ENCODE results near the gene NPAS3.

NPAS3 gene

GRCh38 chr14:33612197-33612505 is 673.5 kb downstream of the NPAS3 start:
- no peak for FAIRE-seq
- DNase-seq (ENCODE audit: insufficient read length, low spot score), result no peak
- TF ChIP-seq TAF1 (IDR thresholded peaks at IDR 0.05; ENCODE audit: low read depth, low read length) (no peak), POLR2AphosphoS5 (IDR thresholded peaks at IDR 0.05; ENCODE audit: low read depth, low read length) (no peak), POU2F2 (IDR thresholded peaks at IDR 0.05; ENCODE audit: low read depth, low read length) (no peak), SPI1 (IDR thresholded peaks at IDR 0.05; ENCODE audit: low read depth, low read length) (no peak), PAX5 (IDR thresholded peaks at IDR 0.05; ENCODE audit: insufficient read depth, low read length, severe bottlenecking) (no peak), POLR2A (IDR thresholded peaks at IDR 0.05; ENCODE audit: low read depth, low read length) (no peak)

- FAIRE-seq, result no peak
- DNase-seq (ENCODE audit: insufficient read length, low spot score), result no peak
- no peak for TF ChIP-seq POLR2A (IDR thresholded peaks at IDR 0.05; ENCODE audit: low read depth, low read length)
- TF ChIP-seq POU2F2 (IDR thresholded peaks at IDR 0.05; ENCODE audit: low read depth, low read length), result no peak
- no peak for TF ChIP-seq TAF1 (IDR thresholded peaks at IDR 0.05; ENCODE audit: low read depth, low read length)
- TF ChIP-seq PAX5 (IDR thresholded peaks at IDR 0.05; ENCODE audit: insufficient read depth, low read length, severe bottlenecking), result no peak
- no peak for TF ChIP-seq POLR2AphosphoS5 (IDR thresholded peaks at IDR 0.05; ENCODE audit: low read depth, low read length)
- no peak for TF ChIP-seq SPI1 (IDR thresholded peaks at IDR 0.05; ENCODE audit: low read depth, low read length)
Observed at GRCh38 chr14:33617154-33617553, 678.5 kb downstream of the NPAS3 start.

GRCh38 chr14:33618361-33619105 is 679.9 kb downstream of the NPAS3 start:
- FAIRE-seq, result no peak
- TF ChIP-seq POLR2A (IDR thresholded peaks at IDR 0.05; ENCODE audit: low read depth, low read length), result no peak
- TF ChIP-seq POLR2AphosphoS5 (IDR thresholded peaks at IDR 0.05; ENCODE audit: low read depth, low read length), result no peak
- TF ChIP-seq POU2F2 (IDR thresholded peaks at IDR 0.05; ENCODE audit: low read depth, low read length), result no peak
- no peak for TF ChIP-seq TAF1 (IDR thresholded peaks at IDR 0.05; ENCODE audit: low read depth, low read length)
- no peak for TF ChIP-seq SPI1 (IDR thresholded peaks at IDR 0.05; ENCODE audit: low read depth, low read length)
- no peak for TF ChIP-seq PAX5 (IDR thresholded peaks at IDR 0.05; ENCODE audit: insufficient read depth, low read length, severe bottlenecking)
- DNase-seq (ENCODE audit: insufficient read length, low spot score), result no peak

- TF ChIP-seq POLR2A (IDR thresholded peaks at IDR 0.05; ENCODE audit: low read depth, low read length) (no peak), SPI1 (IDR thresholded peaks at IDR 0.05; ENCODE audit: low read depth, low read length) (no peak)
- FAIRE-seq (no peak), DNase-seq (ENCODE audit: insufficient read length, low spot score) (no peak)
Observed at GRCh38 chr14:33622496-33622895, 683.8 kb downstream of the NPAS3 start.

GRCh38 chr14:33629792-33630191 is 691.1 kb downstream of the NPAS3 start:
- FAIRE-seq (no peak), DNase-seq (ENCODE audit: insufficient read length, low spot score) (no peak)
- TF ChIP-seq POU2F2 (IDR thresholded peaks at IDR 0.05; ENCODE audit: low read depth, low read length), result no peak
- TF ChIP-seq PAX5 (IDR thresholded peaks at IDR 0.05; ENCODE audit: insufficient read depth, low read length, severe bottlenecking), result no peak

- FAIRE-seq (no peak), DNase-seq (ENCODE audit: insufficient read length, low spot score) (no peak)
- no peak for TF ChIP-seq POLR2A (IDR thresholded peaks at IDR 0.05; ENCODE audit: low read depth, low read length)
- no peak for TF ChIP-seq POLR2AphosphoS5 (IDR thresholded peaks at IDR 0.05; ENCODE audit: low read depth, low read length)
- no peak for TF ChIP-seq TAF1 (IDR thresholded peaks at IDR 0.05; ENCODE audit: low read depth, low read length)
Observed at GRCh38 chr14:33631021-33631420, 692.3 kb downstream of the NPAS3 start.

GRCh38 chr14:33631441-33631840 is 692.8 kb downstream of the NPAS3 start:
- TF ChIP-seq POU2F2 (IDR thresholded peaks at IDR 0.05; ENCODE audit: low read depth, low read length) (no peak), SPI1 (IDR thresholded peaks at IDR 0.05; ENCODE audit: low read depth, low read length) (no peak), TAF1 (IDR thresholded peaks at IDR 0.05; ENCODE audit: low read depth, low read length) (no peak), PAX5 (IDR thresholded peaks at IDR 0.05; ENCODE audit: insufficient read depth, low read length, severe bottlenecking) (no peak), POLR2A (IDR thresholded peaks at IDR 0.05; ENCODE audit: low read depth, low read length) (no peak), POLR2AphosphoS5 (IDR thresholded peaks at IDR 0.05; ENCODE audit: low read depth, low read length) (no peak)
- no peak for DNase-seq (ENCODE audit: insufficient read length, low spot score)
- no peak for FAIRE-seq

- DNase-seq (ENCODE audit: insufficient read length, low spot score) (no peak), FAIRE-seq (no peak)
- TF ChIP-seq POLR2AphosphoS5 (IDR thresholded peaks at IDR 0.05; ENCODE audit: low read depth, low read length) (no peak), PAX5 (IDR thresholded peaks at IDR 0.05; ENCODE audit: insufficient read depth, low read length, severe bottlenecking) (no peak), POU2F2 (IDR thresholded peaks at IDR 0.05; ENCODE audit: low read depth, low read length) (no peak), POLR2A (IDR thresholded peaks at IDR 0.05; ENCODE audit: low read depth, low read length) (no peak), SPI1 (IDR thresholded peaks at IDR 0.05; ENCODE audit: low read depth, low read length) (no peak), TAF1 (IDR thresholded peaks at IDR 0.05; ENCODE audit: low read depth, low read length) (no peak)
Observed at GRCh38 chr14:33634631-33635030, 696.0 kb downstream of the NPAS3 start.

- FAIRE-seq, result no peak
- DNase-seq (ENCODE audit: insufficient read length, low spot score), result no peak
- TF ChIP-seq SPI1 (IDR thresholded peaks at IDR 0.05; ENCODE audit: low read depth, low read length) (no peak), PAX5 (IDR thresholded peaks at IDR 0.05; ENCODE audit: insufficient read depth, low read length, severe bottlenecking) (no peak), POLR2A (IDR thresholded peaks at IDR 0.05; ENCODE audit: low read depth, low read length) (no peak), POLR2AphosphoS5 (IDR thresholded peaks at IDR 0.05; ENCODE audit: low read depth, low read length) (no peak), POU2F2 (IDR thresholded peaks at IDR 0.05; ENCODE audit: low read depth, low read length) (no peak), TAF1 (IDR thresholded peaks at IDR 0.05; ENCODE audit: low read depth, low read length) (no peak)
Observed at GRCh38 chr14:33636716-33637115, 698.0 kb downstream of the NPAS3 start.

GRCh38 chr14:33642080-33642479 is 703.4 kb downstream of the NPAS3 start:
- DNase-seq (ENCODE audit: insufficient read length, low spot score) (no peak), FAIRE-seq (no peak)
- no peak for TF ChIP-seq PAX5 (IDR thresholded peaks at IDR 0.05; ENCODE audit: insufficient read depth, low read length, severe bottlenecking)
- TF ChIP-seq TAF1 (IDR thresholded peaks at IDR 0.05; ENCODE audit: low read depth, low read length), result no peak
- no peak for TF ChIP-seq SPI1 (IDR thresholded peaks at IDR 0.05; ENCODE audit: low read depth, low read length)
- TF ChIP-seq POLR2A (IDR thresholded peaks at IDR 0.05; ENCODE audit: low read depth, low read length), result no peak
- TF ChIP-seq POU2F2 (IDR thresholded peaks at IDR 0.05; ENCODE audit: low read depth, low read length), result no peak
- TF ChIP-seq POLR2AphosphoS5 (IDR thresholded peaks at IDR 0.05; ENCODE audit: low read depth, low read length), result no peak
